PC-3 (cell line): ENCODE results near the gene SFTPD. TPM values are rescaled to one million over a fixed set of nuclear protein-coding genes. Genes with fewer than 3 reads are reported as not detected.

Experiments used
- ATAC-seq: fragments of 200-7000 bp; cut with Tn5 transposase; 2 replicates; pipeline ENCODE4 v1.9.1; 2020; ENCODE audit warnings: mild to moderate bottlenecking, moderate library complexity
- BruUV-seq: library from RNA; stranded (reverse); fragments of 400-500 nt; replicated peaks from 2 replicates; lab custom pipeline; 2021; lab: Mats Ljungman, UMichigan
- CTCF ChIA-PET: fragments of 300-600 bp; sonication (Branson Sonifier 250); formaldehyde crosslinking; loops from one replicate; lab custom pipeline; 2022; ENCODE audit warnings: antibody characterized with exemption; lab: Charles Lee
- POLR2A ChIA-PET: fragments of 300-600 bp; sonication (Branson Sonifier 250); formaldehyde crosslinking; loops from one replicate; lab custom pipeline; 2022; ENCODE audit warnings: antibody characterized with exemption; ENCODE audit not compliant: unreplicated experiment; lab: Charles Lee
- DNase-seq: peaks from one replicate; pipeline ENCODE4 v3.0.0-alpha.2; 2015
- H2AFZ ChIP-seq: fragments of 300-600 bp; sonication (generic); 2 replicates; pipeline ENCODE4 v1.6.0; 2016; ENCODE audit warnings: antibody characterized with exemption, low read length
- H3F3A ChIP-seq: fragments of 300-600 bp; sonication (generic); one replicate; pipeline ENCODE4 v1.6.0; 2017; ENCODE audit warnings: antibody characterized with exemption, low read length, control low read depth, mild to moderate bottlenecking; ENCODE audit not compliant: unreplicated experiment
- H3K27ac ChIP-seq: fragments of 300-600 bp; sonication (generic); 2 replicates; pipeline ENCODE4 v1.5.1; 2016; ENCODE audit warnings: mild to moderate bottlenecking, low read length
- H3K27me3 ChIP-seq: fragments of 300-600 bp; sonication (generic); 2 replicates; pipeline ENCODE4 v1.6.1; 2016; ENCODE audit warnings: low read length, mixed read lengths
- H3K36me3 ChIP-seq: fragments of 300-600 bp; sonication (generic); 2 replicates; pipeline ENCODE4 v1.6.1; 2016; ENCODE audit warnings: low read depth, mixed run types, low read length, mixed read lengths
- H3K4me1 ChIP-seq: fragments of 300-600 bp; sonication (generic); 2 replicates; pipeline ENCODE4 v1.5.1; 2016; ENCODE audit warnings: low read length; ENCODE audit not compliant: insufficient read depth
- H3K4me2 ChIP-seq: fragments of 300-600 bp; sonication (generic); 2 replicates; pipeline ENCODE4 v1.6.0; 2016; ENCODE audit warnings: low read length
- H3K4me3 ChIP-seq: fragments of 300-600 bp; sonication (generic); 2 replicates; pipeline ENCODE4 v1.5.1; 2016; ENCODE audit warnings: mild to moderate bottlenecking, low read length, mixed read lengths
- H3K79me2 ChIP-seq: fragments of 300-600 bp; sonication (generic); 2 replicates; pipeline ENCODE4 v1.6.1; 2017; ENCODE audit warnings: low read length, mixed read lengths
- H3K9ac ChIP-seq: fragments of 300-600 bp; sonication (generic); 2 replicates; pipeline ENCODE4 v1.6.0; 2016; ENCODE audit warnings: mild to moderate bottlenecking, low read length
- H3K9me2 ChIP-seq: fragments of 300-600 bp; sonication (generic); replicated peaks from 2 replicates; pipeline ENCODE4 v1.6.1; 2016; ENCODE audit warnings: mixed run types, low read length, mixed read lengths
- H3K9me3 ChIP-seq: fragments of 300-600 bp; sonication (generic); 2 replicates; pipeline ENCODE4 v1.6.1; 2016; ENCODE audit warnings: low read length, mixed read lengths
- H4K20me1 ChIP-seq: fragments of 300-600 bp; sonication (generic); 2 replicates; pipeline ENCODE4 v1.6.1; 2016; ENCODE audit warnings: low read length, mixed read lengths
- CTCF ChIP-seq: fragments of 300-600 bp; sonication (generic); conservative IDR thresholded peaks from 2 replicates; pipeline ENCODE4 v1.5.1; 2017; ENCODE audit warnings: antibody characterized with exemption, low read depth, mild to moderate bottlenecking, low read length
- EZH2 ChIP-seq: fragments of 300-600 bp; sonication (generic); IDR thresholded peaks from one replicate; pipeline ENCODE4 v1.6.1; 2017; ENCODE audit warnings: antibody characterized with exemption, mild to moderate bottlenecking, low read length; ENCODE audit not compliant: unreplicated experiment
- EZH2phosphoT487 ChIP-seq: fragments of 300-600 bp; sonication (generic); IDR thresholded peaks from 2 replicates; pipeline ENCODE4 v1.6.1; 2018; ENCODE audit warnings: mild to moderate bottlenecking, antibody characterized with exemption, low read length, borderline replicate concordance
- intact Hi-C: fragments of 100-400 bp; cut with micrococcal nuclease; formaldehyde crosslinking; loops from 2 replicates; pipeline ENCODE4 v1.9.0; 2023
- total RNA-seq: library from RNA; depleted of rRNA; stranded (reverse); fragments of >200 nt; gene quantifications from 2 replicates; pipeline ENCODE4 v1.2.3, GENCODE V29; 2014

SFTPD gene
- total RNA-seq, 1 experiment from 2014 or later, result not detected

GRCh38 chr10:79936625-79937615, 12.0 kb downstream of the SFTPD start:
- H3K9me2 ChIP-seq, result no peaks in the 10 kb centered on the region
- no peak overlapping the region for H3K4me2 ChIP-seq
- CTCF ChIA-PET, result no interaction called here
- no TSS peak for BruUV-seq
- H3K9ac ChIP-seq, result no peak overlapping the region
- H3K27me3 ChIP-seq, result peaks cover 24% of the 10 kb centered on the region; the same call in 1 of the 2 replicates
- intact Hi-C loops, result no loop called here
- TF ChIP-seq CTCF, result no peak
- no peak for TF ChIP-seq EZH2
- no peak for TF ChIP-seq EZH2phosphoT487
- H3K4me1 ChIP-seq, result peaks cover 21% of the 10 kb centered on the region
- H3K36me3 ChIP-seq, result no peaks in the 10 kb centered on the region
- ATAC-seq (no peak), DNase-seq (no peak)
- no peaks in the 10 kb centered on the region for H3F3A ChIP-seq
- H2AFZ ChIP-seq, result no peak overlapping the region
- H3K27ac ChIP-seq, result no peak overlapping the region
- no peak overlapping the region for H3K4me3 ChIP-seq
- no peaks in the 10 kb centered on the region for H4K20me1 ChIP-seq
- no peaks in the 10 kb centered on the region for H3K9me3 ChIP-seq
- no peaks in the 10 kb centered on the region for H3K79me2 ChIP-seq
- POLR2A ChIA-PET, result no interaction called here

- no peaks in the 10 kb centered on the region for H3F3A ChIP-seq
- no peak overlapping the region for H3K9ac ChIP-seq
- CTCF ChIA-PET, result interaction anchor here (0.5 kb wide), 1 partner anchor 184 kb away, joined by 3 read pairs; no protein-coding TSS in a partner anchor
- H2AFZ ChIP-seq, result no peak overlapping the region
- no peak overlapping the region for H3K4me2 ChIP-seq
- BruUV-seq, result no TSS peak
- no peak overlapping the region for H3K27ac ChIP-seq
- H4K20me1 ChIP-seq, result no peaks in the 10 kb centered on the region
- no peaks in the 10 kb centered on the region for H3K9me2 ChIP-seq
- H3K4me3 ChIP-seq, result no peak overlapping the region
- POLR2A ChIA-PET, result interaction anchor here (0.5 kb wide), 1 partner anchor 505 kb away, joined by 3 read pairs; no protein-coding TSS in a partner anchor
- peak; percentile 84 for DNase-seq
- peaks cover 28% of the 10 kb centered on the region for H3K4me1 ChIP-seq
- peaks cover 30% of the 10 kb centered on the region for H3K27me3 ChIP-seq
- no peaks in the 10 kb centered on the region for H3K9me3 ChIP-seq
- ATAC-seq, result peak; percentile 70
- no peaks in the 10 kb centered on the region for H3K79me2 ChIP-seq
- no peak for TF ChIP-seq EZH2
- TF ChIP-seq EZH2phosphoT487, result no peak
- no peak for TF ChIP-seq CTCF
- no peaks in the 10 kb centered on the region for H3K36me3 ChIP-seq
- intact Hi-C loops, result loop anchor here (1.0 kb wide), 1 partner anchor 47 kb away; no protein-coding TSS in a partner anchor
Measured at GRCh38 chr10:79933961-79934360, 14.9 kb downstream of the SFTPD start.
